GM12878 (cell line): ENCODE measurements around the gene NBR1. TPM values are rescaled to one million over a fixed set of nuclear protein-coding genes. Genes with fewer than 3 reads are reported as not detected.

ENCODE experiments used
- CBX3 ChIP-seq: fragments of 200-600 bp; sonication (generic); IDR thresholded peaks from 2 replicates; pipeline ENCODE4 v1.6.1; 2016; ENCODE audit warnings: low read depth, borderline replicate concordance
- CBX5 ChIP-seq: sonication (generic); IDR thresholded peaks from 2 replicates; pipeline ENCODE4 v1.6.1; 2016; ENCODE audit warnings: low read depth, moderate library complexity, mild to moderate bottlenecking, inconsistent platforms
- FOXK2 ChIP-seq: fragments of 450-650 bp; IDR thresholded peaks from 2 replicates; pipeline ENCODE4 v1.6.1; 2017; ENCODE audit warnings: mild to moderate bottlenecking, moderate library complexity
- IRF5 ChIP-seq: fragments of 450-650 bp; IDR thresholded peaks from 2 replicates; pipeline ENCODE4 v1.6.1; 2017; ENCODE audit warnings: borderline replicate concordance
- KAT2A ChIP-seq: conservative IDR thresholded peaks from 2 replicates; pipeline ENCODE4 v1.6.1; 2011; ENCODE audit warnings: low read depth, low read length; ENCODE audit not compliant: control insufficient read depth
- MEF2A ChIP-seq: IDR thresholded peaks from 2 replicates; pipeline ENCODE4 v1.6.1; 2011; ENCODE audit warnings: low read depth, mild to moderate bottlenecking, low read length, moderate library complexity; ENCODE audit not compliant: insufficient read depth
- MEF2B ChIP-seq: fragments of 450-650 bp; IDR thresholded peaks from 2 replicates; pipeline ENCODE4 v1.6.1; 2018; ENCODE audit warnings: mild to moderate bottlenecking, moderate library complexity; ENCODE audit not compliant: partially characterized antibody, poor library complexity, severe bottlenecking
- NKRF ChIP-seq: fragments of 450-650 bp; conservative IDR thresholded peaks from 2 replicates; pipeline ENCODE4 v1.6.1; 2017; ENCODE audit warnings: mild to moderate bottlenecking, moderate library complexity
- NR2C1 ChIP-seq: fragments of 450-650 bp; IDR thresholded peaks from 2 replicates; pipeline ENCODE4 v1.6.1; 2017; ENCODE audit warnings: antibody characterized with exemption, mild to moderate bottlenecking, moderate library complexity
- NR2C2 ChIP-seq: IDR thresholded peaks from 2 replicates; pipeline ENCODE4 v1.6.1; 2011; ENCODE audit warnings: borderline replicate concordance, low read depth; ENCODE audit not compliant: control insufficient read depth, insufficient read length
- RCOR1 ChIP-seq: conservative IDR thresholded peaks from 2 replicates; pipeline ENCODE4 v1.6.1; 2012; ENCODE audit warnings: low read depth, low read length, improper control_type of control experiment
- SREBF1 ChIP-seq: IDR thresholded peaks from 2 replicates; pipeline ENCODE4 v1.6.1; 2012; ENCODE audit warnings: mild to moderate bottlenecking, low read length
- SUPT20H ChIP-seq: IDR thresholded peaks from 2 replicates; pipeline ENCODE4 v1.6.1; 2011; ENCODE audit warnings: low read depth, mild to moderate bottlenecking, low read length, moderate library complexity, borderline replicate concordance; ENCODE audit not compliant: control insufficient read depth
- SUZ12 ChIP-seq: fragments of 200-600 bp; sonication (generic); IDR thresholded peaks from one replicate; pipeline ENCODE4 v1.6.1; 2018; ENCODE audit warnings: antibody characterized with exemption, mild to moderate bottlenecking; ENCODE audit not compliant: unreplicated experiment
- ZNF217 ChIP-seq: fragments of 450-650 bp; IDR thresholded peaks from 2 replicates; pipeline ENCODE4 v1.6.1; 2017; ENCODE audit warnings: antibody characterized with exemption, mild to moderate bottlenecking
- polyA plus RNA-seq, 11 experiments: library from polyadenylated mRNA; depleted of rRNA in 4 of 11; unstranded in 6 of 11; stranded (reverse) in 5 of 11; fragments of >200 nt; fragmentation: Nextera tagmentation in 4 of 11; fragmentation: Illumina TruSeq in 1 of 11; extraction: Ambion mirVana in 4 of 11; extraction: Trizol in 1 of 11; gene quantifications; 1 replicate in 1 of 11; 2 replicates in 10 of 11; pipeline versions ENCODE4 v1.2.1 to v1.2.3, GENCODE V29; 2011 to 2016; ENCODE audit warnings: inconsistent platforms in 2 of 11, missing spikeins in 2 of 11, low read depth in 1 of 11
- total RNA-seq, 4 experiments: library from RNA; depleted of rRNA in 3 of 4; stranded (reverse); fragments of >200 nt in 3 of 4; fragmentation: Illumina TruSeq in 1 of 4; extraction: Trizol in 1 of 4; gene quantifications; 2 replicates each; pipeline versions ENCODE4 v1.2.1 to v1.2.3, GENCODE V29; 2013 to 2021
- TF ChIP-seq, protein P1 (sequence below): fragments of 450-650 bp; IDR thresholded peaks from 2 replicates; pipeline ENCODE4 v1.6.1; 2016; ENCODE audit warnings: mild to moderate bottlenecking
- TF ChIP-seq, protein P2 (sequence below): fragments of 150-350 bp; IDR thresholded peaks from 2 replicates; pipeline ENCODE4 v1.6.1; 2014; ENCODE audit warnings: mild to moderate bottlenecking, low read depth, low read length
- TF ChIP-seq, protein P3 (sequence below): fragments of 450-650 bp; IDR thresholded peaks from 2 replicates; pipeline ENCODE4 v1.6.1; 2016; ENCODE audit warnings: mild to moderate bottlenecking, moderate library complexity, borderline replicate concordance

NBR1 gene
- total and polyA plus RNA-seq, 10 of the 15 experiments (the other 5 are each of a cell fraction or from before 2014, with no cell fraction given) = 3.5 to 55.2 (median 28.2) TPM

GRCh38 chr17:43125133-43125966 lies 45.7 kb upstream of the NBR1 start, which contains the start of gene BRCA1 (continued):
- TF ChIP-seq NR2C2 = no peak
- no peak for TF ChIP-seq ZNF217
- TF ChIP-seq, protein P1, sequence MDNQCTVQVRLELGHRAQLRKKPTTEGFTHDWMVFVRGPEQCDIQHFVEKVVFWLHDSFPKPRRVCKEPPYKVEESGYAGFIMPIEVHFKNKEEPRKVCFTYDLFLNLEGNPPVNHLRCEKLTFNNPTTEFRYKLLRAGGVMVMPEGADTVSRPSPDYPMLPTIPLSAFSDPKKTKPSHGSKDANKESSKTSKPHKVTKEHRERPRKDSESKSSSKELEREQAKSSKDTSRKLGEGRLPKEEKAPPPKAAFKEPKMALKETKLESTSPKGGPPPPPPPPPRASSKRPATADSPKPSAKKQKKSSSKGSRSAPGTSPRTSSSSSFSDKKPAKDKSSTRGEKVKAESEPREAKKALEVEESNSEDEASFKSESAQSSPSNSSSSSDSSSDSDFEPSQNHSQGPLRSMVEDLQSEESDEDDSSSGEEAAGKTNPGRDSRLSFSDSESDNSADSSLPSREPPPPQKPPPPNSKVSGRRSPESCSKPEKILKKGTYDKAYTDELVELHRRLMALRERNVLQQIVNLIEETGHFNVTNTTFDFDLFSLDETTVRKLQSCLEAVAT = no peak
- no peak for TF ChIP-seq IRF5
- TF ChIP-seq KAT2A = no peak
- TF ChIP-seq, protein P2, sequence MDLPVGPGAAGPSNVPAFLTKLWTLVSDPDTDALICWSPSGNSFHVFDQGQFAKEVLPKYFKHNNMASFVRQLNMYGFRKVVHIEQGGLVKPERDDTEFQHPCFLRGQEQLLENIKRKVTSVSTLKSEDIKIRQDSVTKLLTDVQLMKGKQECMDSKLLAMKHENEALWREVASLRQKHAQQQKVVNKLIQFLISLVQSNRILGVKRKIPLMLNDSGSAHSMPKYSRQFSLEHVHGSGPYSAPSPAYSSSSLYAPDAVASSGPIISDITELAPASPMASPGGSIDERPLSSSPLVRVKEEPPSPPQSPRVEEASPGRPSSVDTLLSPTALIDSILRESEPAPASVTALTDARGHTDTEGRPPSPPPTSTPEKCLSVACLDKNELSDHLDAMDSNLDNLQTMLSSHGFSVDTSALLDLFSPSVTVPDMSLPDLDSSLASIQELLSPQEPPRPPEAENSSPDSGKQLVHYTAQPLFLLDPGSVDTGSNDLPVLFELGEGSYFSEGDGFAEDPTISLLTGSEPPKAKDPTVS = no peak
- TF ChIP-seq NR2C1 = peak; percentile 59; the same call in 1 of the 2 replicates
- no peak for TF ChIP-seq CBX5
- TF ChIP-seq, protein P3, sequence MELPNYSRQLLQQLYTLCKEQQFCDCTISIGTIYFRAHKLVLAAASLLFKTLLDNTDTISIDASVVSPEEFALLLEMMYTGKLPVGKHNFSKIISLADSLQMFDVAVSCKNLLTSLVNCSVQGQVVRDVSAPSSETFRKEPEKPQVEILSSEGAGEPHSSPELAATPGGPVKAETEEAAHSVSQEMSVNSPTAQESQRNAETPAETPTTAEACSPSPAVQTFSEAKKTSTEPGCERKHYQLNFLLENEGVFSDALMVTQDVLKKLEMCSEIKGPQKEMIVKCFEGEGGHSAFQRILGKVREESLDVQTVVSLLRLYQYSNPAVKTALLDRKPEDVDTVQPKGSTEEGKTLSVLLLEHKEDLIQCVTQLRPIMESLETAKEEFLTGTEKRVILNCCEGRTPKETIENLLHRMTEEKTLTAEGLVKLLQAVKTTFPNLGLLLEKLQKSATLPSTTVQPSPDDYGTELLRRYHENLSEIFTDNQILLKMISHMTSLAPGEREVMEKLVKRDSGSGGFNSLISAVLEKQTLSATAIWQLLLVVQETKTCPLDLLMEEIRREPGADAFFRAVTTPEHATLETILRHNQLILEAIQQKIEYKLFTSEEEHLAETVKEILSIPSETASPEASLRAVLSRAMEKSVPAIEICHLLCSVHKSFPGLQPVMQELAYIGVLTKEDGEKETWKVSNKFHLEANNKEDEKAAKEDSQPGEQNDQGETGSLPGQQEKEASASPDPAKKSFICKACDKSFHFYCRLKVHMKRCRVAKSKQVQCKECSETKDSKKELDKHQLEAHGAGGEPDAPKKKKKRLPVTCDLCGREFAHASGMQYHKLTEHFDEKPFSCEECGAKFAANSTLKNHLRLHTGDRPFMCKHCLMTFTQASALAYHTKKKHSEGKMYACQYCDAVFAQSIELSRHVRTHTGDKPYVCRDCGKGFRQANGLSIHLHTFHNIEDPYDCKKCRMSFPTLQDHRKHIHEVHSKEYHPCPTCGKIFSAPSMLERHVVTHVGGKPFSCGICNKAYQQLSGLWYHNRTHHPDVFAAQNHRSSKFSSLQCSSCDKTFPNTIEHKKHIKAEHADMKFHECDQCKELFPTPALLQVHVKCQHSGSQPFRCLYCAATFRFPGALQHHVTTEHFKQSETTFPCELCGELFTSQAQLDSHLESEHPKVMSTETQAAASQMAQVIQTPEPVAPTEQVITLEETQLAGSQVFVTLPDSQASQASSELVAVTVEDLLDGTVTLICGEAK = peak; percentile 84; the same call in 1 of the 2 replicates
- no peak for TF ChIP-seq RCOR1
- no peak for TF ChIP-seq SREBF1
- peak; percentile 99 for TF ChIP-seq NKRF
- TF ChIP-seq CBX3 = no peak
- no peak for TF ChIP-seq SUZ12
- TF ChIP-seq MEF2A = 0 out of 2 replicates have a peak, but pooled peaks have one; percentile 6
- no peak for TF ChIP-seq FOXK2
- TF ChIP-seq MEF2B = no peak
- no peak for TF ChIP-seq SUPT20H
